Activated CD4-positive, alpha-beta T cell treated with anti-CD3 and anti-CD28 coated beads, Interleukin-2, amount 10 ng/mL, durations not matched to agents 7 days and 5 days (primary cell): ENCODE results near the gene CCDC196. TPM values are rescaled to one million over a fixed set of nuclear protein-coding genes. Genes with fewer than 3 reads are reported as not detected.
"Not testable (repeated sequence)": the region's sequence is repeated elsewhere in the genome, so short reads cannot be mapped to it uniquely, and the experiment has no call there.

Source experiments
- CTCF ChIA-PET: fragments of 350-600 bp; sonication (Branson Sonifier 250); formaldehyde crosslinking; loops from one replicate; lab custom pipeline; 2021; ENCODE audit warnings: antibody characterized with exemption; lab: Charles Lee
- POLR2A ChIA-PET: fragments of 350-600 bp; sonication (Branson Sonifier 250); formaldehyde crosslinking; loops from one replicate; lab custom pipeline; 2021; ENCODE audit warnings: antibody characterized with exemption; lab: Charles Lee
- DNase-seq: peaks from one replicate; pipeline ENCODE4 v3.0.0-alpha.2; 2020
- H3K27ac Mint-ChIP-seq: one replicate; pipeline ENCODE4 v1.8.0; 2021; ENCODE audit warnings: mild to moderate bottlenecking, moderate library complexity, mixed read lengths
- H3K27me3 Mint-ChIP-seq: one replicate; pipeline ENCODE4 v1.8.0; 2021; ENCODE audit warnings: mixed read lengths
- H3K36me3 Mint-ChIP-seq: one replicate; pipeline ENCODE4 v1.8.0; 2021; ENCODE audit warnings: low read depth, mixed read lengths
- H3K4me1 Mint-ChIP-seq: one replicate; pipeline ENCODE4 v1.8.0; 2021; ENCODE audit warnings: mixed read lengths
- H3K4me3 Mint-ChIP-seq: one replicate; pipeline ENCODE4 v1.8.0; 2021; ENCODE audit warnings: mild to moderate bottlenecking, moderate library complexity, mixed read lengths
- H3K9me3 Mint-ChIP-seq: one replicate; pipeline ENCODE4 v1.8.0; 2021; ENCODE audit warnings: mixed read lengths
- total RNA-seq, 2 experiments: library from RNA; stranded (reverse); gene quantifications; one replicate each; pipeline ENCODE4 v1.2.3, GENCODE V29; 2021

The CCDC196 gene
- total RNA-seq, 2 experiments from 2014 or later = not detected

GRCh38 chr14:66540038-66540437 lies 53.9 kb downstream of the CCDC196 start:
- CTCF ChIA-PET = no interaction called here
- H3K9me3 Mint-ChIP-seq = no peaks in the 10 kb centered on the region
- DNase-seq = no peak
- no peaks in the 10 kb centered on the region for H3K36me3 Mint-ChIP-seq
- H3K4me1 Mint-ChIP-seq = peaks cover 12% of the 10 kb centered on the region
- no peaks in the 10 kb centered on the region for H3K27me3 Mint-ChIP-seq
- POLR2A ChIA-PET = no interaction called here
- no peak overlapping the region for H3K27ac Mint-ChIP-seq
- no peak overlapping the region for H3K4me3 Mint-ChIP-seq

- Mint-ChIP-seq H3K4me1 (peaks cover 12% of the 10 kb centered on the region), H3K36me3 (no peaks in the 10 kb centered on the region), H3K27ac (no peak overlapping the region), H3K4me3 (no peak overlapping the region), H3K9me3 (no peaks in the 10 kb centered on the region), H3K27me3 (no peaks in the 10 kb centered on the region)
- CTCF ChIA-PET = no interaction called here
- DNase-seq = no peak
- POLR2A ChIA-PET = no interaction called here
Measured at GRCh38 chr14:66541627-66542026, 55.5 kb downstream of the CCDC196 start.

GRCh38 chr14:66543996-66544395 lies 57.8 kb downstream of the CCDC196 start:
- no peak for DNase-seq
- Mint-ChIP-seq H3K4me1 (peaks cover 8% of the 10 kb centered on the region), H3K27me3 (no peaks in the 10 kb centered on the region), H3K27ac (no peak overlapping the region), H3K9me3 (no peaks in the 10 kb centered on the region), H3K4me3 (no peak overlapping the region), H3K36me3 (no peaks in the 10 kb centered on the region)
- CTCF ChIA-PET = no interaction called here
- POLR2A ChIA-PET = no interaction called here

GRCh38 chr14:66545191-66545590 lies 59.0 kb downstream of the CCDC196 start:
- DNase-seq, H3K27ac Mint-ChIP-seq, H3K9me3 Mint-ChIP-seq, H3K4me3 Mint-ChIP-seq, POLR2A ChIA-PET, H3K36me3 Mint-ChIP-seq, CTCF ChIA-PET, H3K27me3 Mint-ChIP-seq, H3K4me1 Mint-ChIP-seq: not testable (repeated sequence)

GRCh38 chr14:66545751-66546150 lies 59.6 kb downstream of the CCDC196 start:
- POLR2A ChIA-PET, H3K9me3 Mint-ChIP-seq, CTCF ChIA-PET, H3K27me3 Mint-ChIP-seq, H3K36me3 Mint-ChIP-seq, H3K27ac Mint-ChIP-seq, H3K4me3 Mint-ChIP-seq, DNase-seq, H3K4me1 Mint-ChIP-seq: not testable (repeated sequence)

Other genes with a start within 250 kb of the CCDC196 start
- 10 to 100 TPM; 20.2 to 21.2 TPM for gene GPHN, start 21.8 kb downstream of the CCDC196 start, total RNA-seq